Thoracic aorta (tissue), 2 donors: ENCODE data around the gene OR51G1. TPM values are rescaled to one million over a fixed set of nuclear protein-coding genes. Genes with fewer than 3 reads are reported as not detected.

Experiments used
- ATAC-seq: fragments of 150-250 bp; one replicate; pipeline ENCODE4 v1.8.0; 2017; ENCODE audit warnings: low read depth; ENCODE audit not compliant: insufficient number of reproducible peaks, low FRiP score
- DNase-seq: peaks from one replicate; pipeline ENCODE4 v3.0.0-alpha.2; 2020; ENCODE audit warnings: low spot score
- H3K27ac ChIP-seq, 2 donors: fragments of 200-600 bp; sonication (generic); 1 replicate in 1 of 2; 2 replicates in 1 of 2; pipeline ENCODE4 v1.5.1; 2016; ENCODE audit warnings: mild to moderate bottlenecking in 2 of 2, moderate library complexity in 2 of 2
- H3K27me3 ChIP-seq: fragments of 200-600 bp; sonication (generic); replicated peaks from 2 replicates; pipeline ENCODE4 v1.6.0; 2016; ENCODE audit warnings: mild to moderate bottlenecking; ENCODE audit not compliant: insufficient read depth
- H3K36me3 ChIP-seq: fragments of 200-600 bp; sonication (generic); one replicate; pipeline ENCODE4 v1.5.1; 2016
- H3K4me1 ChIP-seq, 2 donors: fragments of 200-600 bp; sonication (generic); 1 replicate in 1 of 2; 2 replicates in 1 of 2; pipeline versions ENCODE4 v1.5.1 to v1.6.0; 2016; ENCODE audit warnings: low read depth in 2 of 2, mild to moderate bottlenecking in 1 of 2; ENCODE audit not compliant: control insufficient read depth in 1 of 2
- H3K4me3 ChIP-seq: fragments of 200-600 bp; sonication (generic); 2 replicates; pipeline ENCODE4 v1.5.1; 2016; ENCODE audit warnings: mild to moderate bottlenecking
- H3K9me3 ChIP-seq: fragments of 200-600 bp; sonication (generic); 2 replicates; pipeline ENCODE4 v1.5.1; 2016
- CTCF ChIP-seq: fragments of 200-600 bp; sonication (generic); IDR thresholded peaks from one replicate; pipeline ENCODE4 v1.5.1; 2019; ENCODE audit warnings: antibody characterized with exemption
- total RNA-seq, 2 donors: library from RNA; depleted of rRNA; stranded (reverse); fragments of >200 nt; gene quantifications; one replicate each; pipeline versions ENCODE4 v1.1.0 to v1.2.3, GENCODE V29; 2016

OR51G1 gene
- total RNA-seq, 2 donors from 2014 or later, result not detected

DNA sequence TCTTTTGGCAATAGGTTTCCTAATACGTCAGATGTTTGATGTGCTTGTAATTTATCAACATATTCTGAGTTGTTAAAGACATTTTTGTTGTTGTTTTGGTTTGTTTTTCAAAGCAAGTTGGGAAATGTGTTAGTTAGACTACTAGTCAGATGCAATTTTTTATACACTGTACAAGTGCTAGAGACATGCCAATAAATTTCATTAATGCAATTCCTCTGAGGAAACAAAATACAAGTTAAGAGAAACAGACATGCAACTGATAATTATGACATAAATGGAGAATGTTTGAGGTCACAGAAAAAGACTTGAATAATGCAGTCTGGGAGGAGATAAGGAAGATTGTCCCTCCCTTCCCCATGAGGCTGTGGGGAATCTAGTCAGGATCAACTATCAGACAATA is 36.5 kb downstream of the OR51G1 start:
- Histone ChIP-seq H3K36me3 (no peaks in the 10 kb centered on the region), H3K9me3 (no peaks in the 10 kb centered on the region), H3K4me1 (no peaks in the 10 kb centered on the region), H3K27ac (no peak overlapping the region), H3K4me3 (no peak overlapping the region), H3K27me3 (no peaks in the 10 kb centered on the region)
- ATAC-seq, result no peak
- no peak for DNase-seq
- no peak for TF ChIP-seq CTCF

GRCh38 chr11:4886186-4886585 is 38.0 kb downstream of the OR51G1 start:
- no peaks in the 10 kb centered on the region for H3K27me3 ChIP-seq
- no peaks in the 10 kb centered on the region for H3K36me3 ChIP-seq
- no peak for ATAC-seq
- no peak for DNase-seq
- H3K4me3 ChIP-seq, result no peak overlapping the region
- H3K27ac ChIP-seq, result no peak overlapping the region
- no peak for TF ChIP-seq CTCF
- no peaks in the 10 kb centered on the region for H3K9me3 ChIP-seq
- H3K4me1 ChIP-seq, result no peaks in the 10 kb centered on the region

DNA sequence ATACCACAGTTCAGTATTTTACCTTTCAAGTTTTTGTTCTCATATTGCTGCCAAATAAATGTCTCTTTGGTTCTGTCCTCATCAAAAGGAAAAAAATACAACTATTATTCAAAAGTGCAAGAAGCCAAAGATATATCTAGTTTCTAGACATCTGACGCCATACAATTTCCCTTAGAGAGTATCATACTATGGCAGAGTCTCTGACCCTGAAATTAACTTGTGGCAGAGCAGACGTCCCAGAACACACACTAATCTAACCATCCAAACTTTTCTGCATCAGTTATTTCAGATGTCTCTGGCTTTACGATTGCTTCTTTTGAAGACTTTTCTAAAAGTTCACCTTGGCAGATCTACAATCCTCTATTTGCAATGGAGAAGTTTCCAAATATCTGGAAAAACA is 39.8 kb downstream of the OR51G1 start:
- ATAC-seq, result no peak
- Histone ChIP-seq H3K4me1 (no peaks in the 10 kb centered on the region), H3K4me3 (no peak overlapping the region), H3K9me3 (no peaks in the 10 kb centered on the region), H3K36me3 (no peaks in the 10 kb centered on the region), H3K27ac (no peak overlapping the region), H3K27me3 (no peaks in the 10 kb centered on the region)
- DNase-seq, result no peak
- no peak for TF ChIP-seq CTCF

- no peak for DNase-seq
- Histone ChIP-seq H3K4me3 (no peak overlapping the region), H3K27ac (no peak overlapping the region), H3K9me3 (no peaks in the 10 kb centered on the region), H3K4me1 (no peaks in the 10 kb centered on the region), H3K27me3 (no peaks in the 10 kb centered on the region), H3K36me3 (no peaks in the 10 kb centered on the region)
- ATAC-seq, result no peak
- no peak for TF ChIP-seq CTCF
These were observed 41.6 kb downstream of the OR51G1 start for GRCh38 chr11:4882543-4882942.

DNA sequence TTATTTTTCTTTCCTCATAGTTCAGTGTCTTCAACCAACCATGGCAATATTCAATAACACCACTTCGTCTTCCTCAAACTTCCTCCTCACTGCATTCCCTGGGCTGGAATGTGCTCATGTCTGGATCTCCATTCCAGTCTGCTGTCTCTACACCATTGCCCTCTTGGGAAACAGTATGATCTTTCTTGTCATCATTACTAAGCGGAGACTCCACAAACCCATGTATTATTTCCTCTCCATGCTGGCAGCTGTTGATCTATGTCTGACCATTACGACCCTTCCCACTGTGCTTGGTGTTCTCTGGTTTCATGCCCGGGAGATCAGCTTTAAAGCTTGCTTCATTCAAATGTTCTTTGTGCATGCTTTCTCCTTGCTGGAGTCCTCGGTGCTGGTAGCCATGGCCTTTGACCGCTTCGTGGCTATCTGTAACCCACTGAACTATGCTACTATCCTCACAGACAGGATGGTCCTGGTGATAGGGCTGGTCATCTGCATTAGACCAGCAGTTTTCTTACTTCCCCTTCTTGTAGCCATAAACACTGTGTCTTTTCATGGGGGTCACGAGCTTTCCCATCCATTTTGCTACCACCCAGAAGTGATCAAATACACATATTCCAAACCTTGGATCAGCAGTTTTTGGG is 42.2 kb downstream of the OR51G1 start, which contains the start of gene OR51T1:
Gene OR51T1, plus strand, starts transcription at position 41 of the 641 bp plus-strand sequence. Its CDS starts 0 bp downstream, at position 41.
- Histone ChIP-seq H3K4me3 (no peak within 1 kb of the TSS), H3K27ac (no peak within 1 kb of the TSS), H3K4me1 (no peaks in the 10 kb centered on the region), H3K9me3 (no peaks in the 10 kb centered on the region), H3K36me3 (no peaks in the 10 kb centered on the region), H3K27me3 (no peaks in the 10 kb centered on the region)
- TF ChIP-seq CTCF, result no peak
- ATAC-seq (no peak), DNase-seq (no peak)
